ENCODE measurements around the gene TATDN3. TPM values are rescaled to one million over a fixed set of nuclear protein-coding genes. Genes with fewer than 3 reads are reported as not detected.

The TATDN3 gene
- total and polyA plus RNA-seq, 2 of the 4 experiments (the other 2 are of a cell fraction), result 4.9 to 12.0 TPM

- in situ Hi-C loops (cut with MboI; ENCODE audit: low sequenced_read_pairs) (no loop called here), intact Hi-C loops (cut with micrococcal nuclease) (loop anchor here (5.0 kb wide), 1 partner anchor 36 kb away; the partner anchor contains the start of gene FLVCR1), dilution Hi-C loops (cut with HindIII; ENCODE audit: low sequenced_read_pairs, unreplicated experiment) (no loop called here)
- no peak overlapping the region for H2BK20ac ChIP-seq (ENCODE audit: low read depth, low read length)
- no peak overlapping the region for H2BK5ac ChIP-seq (ENCODE audit: low read depth, low read length, poor library complexity, severe bottlenecking)
- ChIA-PET CTCF (no interaction called here), POLR2A (ENCODE audit: unreplicated experiment) (no interaction called here)
- H3K56ac ChIP-seq (ENCODE audit: extremely low read depth, insufficient read depth, low read length), result no peak overlapping the region
- H2BK120ac ChIP-seq (ENCODE audit: low read depth, low read length), result no peak overlapping the region
- WGBS, 2 experiments (ENCODE audit: extremely low coverage in 2 of 2, insufficient read length in 1 of 2), result no CpG with 5 or more reads among the region's 2 CpGs
- no peak for TF ChIP-seq MAZ (IDR thresholded peaks at IDR 0.05; ENCODE audit: borderline replicate concordance, low read depth, low read length)
- TF ChIP-seq MAFK (IDR thresholded peaks at IDR 0.05; ENCODE audit: low read depth, low read length), result peak; percentile 75
- H3K4ac ChIP-seq (ENCODE audit: low read depth, low read length), result no peak overlapping the region
- no peak for DNase-seq
- H2AK5ac ChIP-seq (ENCODE audit: low read depth, low read length), result no peak overlapping the region
- H3K9ac ChIP-seq (ENCODE audit: low read depth, low read length), result no peak overlapping the region
- no peak overlapping the region for H2AFZ ChIP-seq (replicated peaks; ENCODE audit: low read length, poor library complexity)
- H4K5ac ChIP-seq (ENCODE audit: low read depth, low read length), result no peak overlapping the region
- H3K14ac ChIP-seq (replicated peaks; ENCODE audit: low read depth, low read length), result no peak overlapping the region
- no peak overlapping the region for H2AK9ac ChIP-seq (replicated peaks; ENCODE audit: low read depth, low read length, poor library complexity)
- H3K18ac ChIP-seq (ENCODE audit: low read depth, low read length), result no peak overlapping the region
- BruUV-seq (replicated peaks), result no TSS peak
- no peaks in the 10 kb centered on the region for H3K79me1 ChIP-seq (ENCODE audit: low read depth in 1 of 2, low read length in 2 of 2)
- no peaks in the 10 kb centered on the region for H3K27me3 ChIP-seq (ENCODE audit: control insufficient read depth, insufficient read depth, low read length)
- no peak overlapping the region for H2BK15ac ChIP-seq (ENCODE audit: low read depth, low read length)
- H3K9me3 ChIP-seq (ENCODE audit: control insufficient read depth, insufficient read depth, low read length), result peaks cover 16% of the 10 kb centered on the region
- H3K4me2 ChIP-seq (ENCODE audit: low read depth, low read length), result no peak overlapping the region
- H3K23ac ChIP-seq (ENCODE audit: low read depth, low read length), result no peak overlapping the region
- H4K20me1 ChIP-seq (ENCODE audit: insufficient read depth, low read length), result no peaks in the 10 kb centered on the region
- no peaks in the 10 kb centered on the region for H3K9me1 ChIP-seq (ENCODE audit: insufficient read depth, low read length)
- no peak for ATAC-seq (ENCODE audit: low read depth)
- H3K4me1 ChIP-seq (ENCODE audit: control insufficient read depth, insufficient read depth, low read length), result no peaks in the 10 kb centered on the region
- H3K4me3 ChIP-seq (ENCODE audit: insufficient read depth, low read depth, low read length), result no peak overlapping the region
- H3K27ac ChIP-seq (ENCODE audit: insufficient read depth, low read length), result no peak overlapping the region
- H3K36me3 ChIP-seq (ENCODE audit: control insufficient read depth, insufficient read depth, low read length), result no peaks in the 10 kb centered on the region
- H4K8ac ChIP-seq (ENCODE audit: low read depth in 2 of 2, low read length in 2 of 2), result no peak overlapping the region
- H4K91ac ChIP-seq (ENCODE audit: insufficient read depth, low read depth, low read length), result no peak overlapping the region
Measured at GRCh38 chr1:212820969-212821368, 29.3 kb downstream of the TATDN3 start.

Measured in IMR-90 (cell line).